ENCODE data around the gene PTH1R.
A peak's percentile ranks its signal among the peaks of the same experiment; 100 is the strongest.

Gene PTH1R

DNA sequence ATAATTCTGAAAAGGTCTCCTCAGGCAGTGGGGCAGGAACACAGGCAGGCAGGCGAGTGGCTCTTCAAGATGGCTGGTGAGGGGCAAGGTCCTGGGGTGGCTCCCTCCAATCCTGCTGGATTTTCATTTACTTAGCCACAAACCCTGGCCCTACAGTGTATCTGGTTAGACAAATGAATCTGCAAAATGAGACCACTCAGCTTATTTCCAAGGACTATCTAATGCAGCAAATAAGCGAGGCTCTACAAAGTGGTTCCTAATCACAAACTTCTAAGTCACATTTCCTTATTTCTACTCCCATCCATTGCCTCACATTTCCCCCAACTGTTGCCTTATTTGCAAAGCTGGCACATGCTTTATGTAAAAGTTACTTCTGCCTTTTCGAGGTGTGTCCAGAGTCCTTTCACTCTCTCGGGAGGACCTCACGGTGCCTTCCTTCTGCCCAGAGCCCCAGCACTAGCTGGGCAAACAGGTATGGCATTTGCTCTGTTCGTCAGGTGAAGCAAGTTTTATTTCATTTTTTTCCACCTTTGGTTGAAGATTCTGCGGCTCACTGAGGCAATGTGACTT lies 58.6 kb downstream of the PTH1R start:
- Histone ChIP-seq H3K9ac (ENCODE audit: low read depth, low read length) (no peak overlapping the region), H3K4me1 (ENCODE audit: insufficient read depth, low read length) (no peaks in the 10 kb centered on the region), H3K4me2 (ENCODE audit: insufficient read depth, low read length) (no peak overlapping the region), H3K79me2 (ENCODE audit: insufficient read depth, low read length) (peaks cover 99% of the 10 kb centered on the region), H4K20me1 (ENCODE audit: insufficient read depth, low read length) (peaks cover 92% of the 10 kb centered on the region), H2AFZ (ENCODE audit: low read depth, low read length) (no peak overlapping the region), H3K4me3 (ENCODE audit: low read depth in 1 of 2, low read length in 2 of 2) (no peak overlapping the region), H3K27ac (ENCODE audit: low read length) (peak overlapping the region; percentile 1; the same call in 1 of the 2 replicates), H3K36me3 (ENCODE audit: insufficient read depth, low read length) (peaks cover 85% of the 10 kb centered on the region), H3K27me3 (ENCODE audit: insufficient read depth, low read length, poor library complexity) (no peaks in the 10 kb centered on the region), H3K9me3 (ENCODE audit: insufficient read depth, low read length, severe bottlenecking) (no peaks in the 10 kb centered on the region)
- TF ChIP-seq, protein P1, sequence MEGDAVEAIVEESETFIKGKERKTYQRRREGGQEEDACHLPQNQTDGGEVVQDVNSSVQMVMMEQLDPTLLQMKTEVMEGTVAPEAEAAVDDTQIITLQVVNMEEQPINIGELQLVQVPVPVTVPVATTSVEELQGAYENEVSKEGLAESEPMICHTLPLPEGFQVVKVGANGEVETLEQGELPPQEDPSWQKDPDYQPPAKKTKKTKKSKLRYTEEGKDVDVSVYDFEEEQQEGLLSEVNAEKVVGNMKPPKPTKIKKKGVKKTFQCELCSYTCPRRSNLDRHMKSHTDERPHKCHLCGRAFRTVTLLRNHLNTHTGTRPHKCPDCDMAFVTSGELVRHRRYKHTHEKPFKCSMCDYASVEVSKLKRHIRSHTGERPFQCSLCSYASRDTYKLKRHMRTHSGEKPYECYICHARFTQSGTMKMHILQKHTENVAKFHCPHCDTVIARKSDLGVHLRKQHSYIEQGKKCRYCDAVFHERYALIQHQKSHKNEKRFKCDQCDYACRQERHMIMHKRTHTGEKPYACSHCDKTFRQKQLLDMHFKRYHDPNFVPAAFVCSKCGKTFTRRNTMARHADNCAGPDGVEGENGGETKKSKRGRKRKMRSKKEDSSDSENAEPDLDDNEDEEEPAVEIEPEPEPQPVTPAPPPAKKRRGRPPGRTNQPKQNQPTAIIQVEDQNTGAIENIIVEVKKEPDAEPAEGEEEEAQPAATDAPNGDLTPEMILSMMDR (IDR thresholded peaks at IDR 0.05; ENCODE audit: borderline replicate concordance, extremely low read depth, low read length, poor library complexity, severe bottlenecking) = no peak
- no peak for TF ChIP-seq EZH2 (IDR thresholded peaks at IDR 0.05; ENCODE audit: borderline replicate concordance, low read depth, low read length, severe bottlenecking)
- ATAC-seq (ENCODE audit: insufficient read depth, low read depth) = no peak
- no peak for DNase-seq

DNA sequence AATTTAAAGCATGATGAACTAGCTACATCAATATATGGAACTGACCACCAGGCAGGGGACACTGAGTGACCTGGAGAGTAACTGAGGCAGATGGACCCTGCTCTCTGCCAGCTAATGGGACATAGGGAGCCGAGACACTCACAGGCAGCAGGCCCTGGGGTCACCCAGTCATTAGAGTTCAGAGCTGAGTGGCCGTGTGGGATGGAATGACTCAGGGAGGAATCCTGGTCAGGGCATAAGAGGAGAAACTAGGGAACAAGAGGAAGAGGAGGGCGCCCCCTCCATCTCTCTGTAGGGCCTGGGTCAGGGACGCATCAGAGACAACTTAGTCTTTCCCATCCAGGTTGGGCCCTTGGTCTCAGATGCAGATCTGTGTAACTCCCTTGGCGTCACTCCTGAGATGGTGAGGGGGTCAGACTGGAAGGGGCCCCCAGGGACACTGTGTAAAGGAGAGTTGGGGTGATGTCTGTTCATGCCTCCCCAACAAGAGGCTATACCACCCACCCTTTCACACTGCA lies 59.3 kb downstream of the PTH1R start:
- Histone ChIP-seq H2AFZ (ENCODE audit: low read depth, low read length) (no peak overlapping the region), H3K9ac (ENCODE audit: low read depth, low read length) (no peak overlapping the region), H3K27ac (ENCODE audit: low read length) (no peak overlapping the region), H3K4me1 (ENCODE audit: insufficient read depth, low read length) (no peaks in the 10 kb centered on the region), H3K9me3 (ENCODE audit: insufficient read depth, low read length, severe bottlenecking) (no peaks in the 10 kb centered on the region), H3K4me2 (ENCODE audit: insufficient read depth, low read length) (no peak overlapping the region), H3K36me3 (ENCODE audit: insufficient read depth, low read length) (peaks cover 80% of the 10 kb centered on the region), H3K27me3 (ENCODE audit: insufficient read depth, low read length, poor library complexity) (no peaks in the 10 kb centered on the region), H3K79me2 (ENCODE audit: insufficient read depth, low read length) (peaks cover 97% of the 10 kb centered on the region), H3K4me3 (ENCODE audit: low read depth in 1 of 2, low read length in 2 of 2) (no peak overlapping the region), H4K20me1 (ENCODE audit: insufficient read depth, low read length) (peaks cover 89% of the 10 kb centered on the region)
- DNase-seq (no peak), ATAC-seq (ENCODE audit: insufficient read depth, low read depth) (no peak)
- TF ChIP-seq EZH2 (IDR thresholded peaks at IDR 0.05; ENCODE audit: borderline replicate concordance, low read depth, low read length, severe bottlenecking) = no peak
- TF ChIP-seq, protein P1 (IDR thresholded peaks at IDR 0.05; ENCODE audit: borderline replicate concordance, extremely low read depth, low read length, poor library complexity, severe bottlenecking) = no peak

DNA sequence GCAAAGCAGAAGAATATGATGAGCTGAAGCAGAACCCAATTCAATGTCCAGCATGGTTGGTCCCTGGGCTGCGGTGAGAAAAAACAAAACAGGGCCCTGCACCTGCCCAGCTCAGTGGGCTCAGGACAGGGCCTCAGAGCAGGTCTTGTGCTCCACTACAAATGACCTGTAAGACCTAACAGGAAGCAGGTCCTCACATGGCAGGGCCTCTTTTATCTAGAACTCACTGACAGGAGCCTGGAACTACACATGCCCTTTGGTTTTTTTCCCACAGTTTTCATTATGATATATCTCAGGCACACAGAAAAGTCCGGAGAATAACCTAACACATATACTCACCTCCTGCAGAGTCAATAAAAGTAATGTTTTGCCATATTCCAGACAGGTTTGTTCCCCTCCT lies 60.6 kb downstream of the PTH1R start:
- peaks cover 89% of the 10 kb centered on the region for H4K20me1 ChIP-seq (ENCODE audit: insufficient read depth, low read length)
- H2AFZ ChIP-seq (ENCODE audit: low read depth, low read length) = no peak overlapping the region
- no peak for DNase-seq
- TF ChIP-seq EZH2 (IDR thresholded peaks at IDR 0.05; ENCODE audit: borderline replicate concordance, low read depth, low read length, severe bottlenecking) = no peak
- TF ChIP-seq, protein P1 (IDR thresholded peaks at IDR 0.05; ENCODE audit: borderline replicate concordance, extremely low read depth, low read length, poor library complexity, severe bottlenecking) = no peak
- H3K4me1 ChIP-seq (ENCODE audit: insufficient read depth, low read length) = no peaks in the 10 kb centered on the region
- H3K9me3 ChIP-seq (ENCODE audit: insufficient read depth, low read length, severe bottlenecking) = no peaks in the 10 kb centered on the region
- no peak overlapping the region for H3K9ac ChIP-seq (ENCODE audit: low read depth, low read length)
- no peak overlapping the region for H3K4me2 ChIP-seq (ENCODE audit: insufficient read depth, low read length)
- H3K79me2 ChIP-seq (ENCODE audit: insufficient read depth, low read length) = peaks cover 97% of the 10 kb centered on the region
- no peak overlapping the region for H3K27ac ChIP-seq (ENCODE audit: low read length)
- H3K36me3 ChIP-seq (ENCODE audit: insufficient read depth, low read length) = peaks cover 82% of the 10 kb centered on the region
- H3K27me3 ChIP-seq (ENCODE audit: insufficient read depth, low read length, poor library complexity) = no peaks in the 10 kb centered on the region
- H3K4me3 ChIP-seq (ENCODE audit: low read depth in 1 of 2, low read length in 2 of 2) = no peak overlapping the region
- ATAC-seq (ENCODE audit: insufficient read depth, low read depth) = no peak
